ENCODE results near the gene JAK3.

JAK3 gene

GRCh38 chr19:17865364-17866311, 17.9 kb upstream of the JAK3 start:
- DNase-seq: no peak

GRCh38 chr19:17863520-17864182, 15.9 kb upstream of the JAK3 start:
- no peak for DNase-seq

- no peak for DNase-seq
Measured at GRCh38 chr19:17862711-17863519, 15.1 kb upstream of the JAK3 start.

GRCh38 chr19:17861542-17862402, 14.0 kb upstream of the JAK3 start:
- no peak for DNase-seq

- no peak for DNase-seq
Measured at GRCh38 chr19:17860993-17861360, 13.2 kb upstream of the JAK3 start.

GRCh38 chr19:17860331-17860992, 12.7 kb upstream of the JAK3 start:
- DNase-seq: no peak

- DNase-seq: peak; percentile 95 to 98
Measured at GRCh38 chr19:17859533-17860330, 11.9 kb upstream of the JAK3 start, which contains the start of gene RPL18A. Gene RPL18A (plus strand): TSS chr19:17859910. CDS start chr19:17859957, 47 bp downstream.

GRCh38 chr19:17855280-17856152, 7.7 kb upstream of the JAK3 start:
- peak in 1 of 2 experiments; percentile 43 for DNase-seq

- DNase-seq: no peak
Measured at GRCh38 chr19:17854061-17854460, 6.3 kb upstream of the JAK3 start.

GRCh38 chr19:17848595-17849292, 962 bp upstream of the JAK3 start:
- no peak for DNase-seq

GRCh38 chr19:17846146-17846545, 1.6 kb downstream of the JAK3 start:
- DNase-seq: no peak

GRCh38 chr19:17843908-17844490, 3.8 kb downstream of the JAK3 start:
- no peak for DNase-seq

- no peak for DNase-seq
Measured at GRCh38 chr19:17843292-17843827, 4.4 kb downstream of the JAK3 start.

- DNase-seq: no peak
Measured at GRCh38 chr19:17842663-17843291, 5.0 kb downstream of the JAK3 start.

GRCh38 chr19:17841810-17842662, 5.7 kb downstream of the JAK3 start:
- peak; percentile 46 to 61 for DNase-seq

- no peak for DNase-seq
Measured at GRCh38 chr19:17841371-17841809, 6.4 kb downstream of the JAK3 start.

GRCh38 chr19:17840019-17840418, 7.8 kb downstream of the JAK3 start:
- DNase-seq: no peak

All from cerebellar nuclear complex (tissue), 1 donor.